ENCODE data around the gene ATG4A. TPM values are rescaled to one million over a fixed set of nuclear protein-coding genes. Genes with fewer than 3 reads are reported as not detected.

The ATG4A gene
- total and polyA plus RNA-seq, 2 donors (not counting 1 experiment from before 2014, with no cell fraction given): 13.5 to 13.8 TPM

DNA sequence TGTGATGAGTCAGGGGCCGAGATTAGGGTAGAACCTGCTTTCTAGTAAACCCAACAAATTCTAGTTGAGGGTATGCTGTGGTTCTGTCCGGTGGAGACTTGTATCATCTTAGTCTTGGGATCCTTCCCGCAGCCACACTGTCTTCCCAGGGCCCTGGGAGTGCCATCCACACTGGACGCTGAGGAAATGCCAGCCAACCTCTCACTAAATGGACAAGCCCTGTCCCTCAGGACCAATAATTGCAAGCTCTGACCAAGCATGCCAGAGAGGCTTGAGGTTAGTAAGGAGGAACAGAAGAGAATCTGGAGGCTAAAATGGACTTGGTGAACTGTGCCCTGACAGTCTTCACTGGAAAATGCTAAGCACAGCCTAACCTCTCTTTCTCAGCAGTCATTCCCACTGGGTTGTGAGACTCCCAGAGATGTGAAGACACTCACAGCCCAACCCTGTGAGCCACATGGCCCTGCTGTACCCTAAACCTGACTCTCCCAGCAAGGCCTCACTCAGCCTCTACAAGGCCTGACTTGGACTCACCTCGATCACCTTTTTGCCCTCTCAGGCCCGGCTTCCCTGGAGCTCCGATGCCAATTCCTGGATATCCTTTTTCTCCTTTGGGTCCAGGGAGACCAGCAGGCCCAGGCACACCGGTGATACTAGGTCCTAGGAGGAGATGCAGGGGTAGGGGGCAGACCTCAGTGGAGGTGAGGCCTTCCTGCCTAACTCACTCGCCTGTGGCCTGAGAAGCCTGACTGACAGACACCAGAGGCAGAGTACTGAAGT, 77.6 kb downstream of the ATG4A start:
- Histone ChIP-seq H4K20me1 (ENCODE audit: control insufficient read depth, extremely low read depth, insufficient read depth, low read length) (no peaks in the 10 kb centered on the region), H3K36me3 (ENCODE audit: control insufficient read depth, insufficient read depth, low read length) (no peaks in the 10 kb centered on the region), H3K9me3 (ENCODE audit: control insufficient read depth, insufficient read depth, low read depth, low read length) (no peaks in the 10 kb centered on the region), H3K4me2 (ENCODE audit: extremely low read depth, insufficient read depth, low read length) (no peak overlapping the region), H3K4me3 (replicated peaks in 1 of 4; ENCODE audit: control extremely low read depth in 1 of 4, insufficient read depth in 1 of 4, low read depth in 3 of 4, low read length in 4 of 4) (no peak overlapping the region), H3K4me1 (ENCODE audit: control insufficient read depth, extremely low read depth, insufficient read depth, low read length) (no peaks in the 10 kb centered on the region), H2AFZ (ENCODE audit: low read length) (no peak overlapping the region), H3K9ac (ENCODE audit: insufficient read depth, low read length) (no peak overlapping the region), H3K79me2 (ENCODE audit: control insufficient read depth, insufficient read depth, low read length) (no peaks in the 10 kb centered on the region), H3K27me3 (ENCODE audit: control insufficient read depth, insufficient read depth, low read length) (no peaks in the 10 kb centered on the region), H3K27ac (ENCODE audit: insufficient read depth, low read length) (no peak overlapping the region)
- no peak for DNase-seq (ENCODE audit: low read depth in 2 of 2)
- TF ChIP-seq EZH2 (IDR thresholded peaks at IDR 0.05; ENCODE audit: low read length, missing control alignments): no peak
- TF ChIP-seq, protein P1, sequence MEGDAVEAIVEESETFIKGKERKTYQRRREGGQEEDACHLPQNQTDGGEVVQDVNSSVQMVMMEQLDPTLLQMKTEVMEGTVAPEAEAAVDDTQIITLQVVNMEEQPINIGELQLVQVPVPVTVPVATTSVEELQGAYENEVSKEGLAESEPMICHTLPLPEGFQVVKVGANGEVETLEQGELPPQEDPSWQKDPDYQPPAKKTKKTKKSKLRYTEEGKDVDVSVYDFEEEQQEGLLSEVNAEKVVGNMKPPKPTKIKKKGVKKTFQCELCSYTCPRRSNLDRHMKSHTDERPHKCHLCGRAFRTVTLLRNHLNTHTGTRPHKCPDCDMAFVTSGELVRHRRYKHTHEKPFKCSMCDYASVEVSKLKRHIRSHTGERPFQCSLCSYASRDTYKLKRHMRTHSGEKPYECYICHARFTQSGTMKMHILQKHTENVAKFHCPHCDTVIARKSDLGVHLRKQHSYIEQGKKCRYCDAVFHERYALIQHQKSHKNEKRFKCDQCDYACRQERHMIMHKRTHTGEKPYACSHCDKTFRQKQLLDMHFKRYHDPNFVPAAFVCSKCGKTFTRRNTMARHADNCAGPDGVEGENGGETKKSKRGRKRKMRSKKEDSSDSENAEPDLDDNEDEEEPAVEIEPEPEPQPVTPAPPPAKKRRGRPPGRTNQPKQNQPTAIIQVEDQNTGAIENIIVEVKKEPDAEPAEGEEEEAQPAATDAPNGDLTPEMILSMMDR (conservative IDR thresholded peaks at IDR 0.05 in 1 of 2, IDR thresholded peaks at IDR 0.05 in 1 of 2; ENCODE audit: low read depth in 1 of 2, low read length in 2 of 2): no peak

DNA sequence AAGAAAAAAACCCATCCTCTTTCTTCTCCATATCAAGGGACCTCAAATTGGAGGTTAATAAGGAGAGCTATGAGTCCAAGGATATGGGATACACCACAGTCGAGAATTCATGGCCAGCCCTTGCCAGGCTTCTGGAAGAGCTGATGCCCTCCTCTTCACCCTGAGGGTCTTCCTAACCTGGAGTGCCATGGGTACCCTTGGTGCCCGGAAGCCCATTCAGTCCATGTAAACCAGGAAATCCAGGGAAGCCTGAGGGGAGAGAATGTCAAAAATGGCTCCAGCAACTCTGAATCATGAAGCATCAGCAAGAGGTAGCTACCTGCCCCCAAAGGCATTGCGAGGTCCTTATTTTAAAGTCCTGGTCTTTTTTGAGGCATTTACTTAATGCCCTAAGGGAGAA, 78.2 kb downstream of the ATG4A start:
- no peak for DNase-seq (ENCODE audit: low read depth in 2 of 2)
- TF ChIP-seq EZH2 (IDR thresholded peaks at IDR 0.05; ENCODE audit: low read length, missing control alignments): no peak
- TF ChIP-seq, protein P1 (conservative IDR thresholded peaks at IDR 0.05 in 1 of 2, IDR thresholded peaks at IDR 0.05 in 1 of 2; ENCODE audit: low read depth in 1 of 2, low read length in 2 of 2): no peak
- no peaks in the 10 kb centered on the region for H4K20me1 ChIP-seq (ENCODE audit: control insufficient read depth, extremely low read depth, insufficient read depth, low read length)

DNA sequence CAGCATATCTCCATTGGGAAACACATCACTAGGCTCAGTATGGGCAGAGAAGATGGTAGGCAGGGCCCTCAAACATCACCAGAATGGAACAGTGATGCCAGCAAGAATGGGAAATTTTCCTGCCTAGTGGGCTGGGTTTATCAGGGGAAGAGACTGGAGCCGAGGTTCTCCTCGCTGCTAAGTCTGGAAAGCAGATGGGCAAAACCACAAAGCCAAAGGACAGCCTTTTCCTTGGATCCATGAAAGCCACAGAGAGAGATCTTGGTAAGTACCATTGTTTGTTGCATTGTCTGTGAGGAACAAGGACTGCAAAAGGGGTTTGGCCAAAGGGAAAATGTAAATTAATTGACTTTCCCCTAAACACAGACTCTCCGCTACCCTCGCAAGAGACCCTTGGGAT, 80.1 kb downstream of the ATG4A start:
- no peaks in the 10 kb centered on the region for H3K9me3 ChIP-seq (ENCODE audit: control insufficient read depth, insufficient read depth, low read depth, low read length)
- H3K4me1 ChIP-seq (ENCODE audit: control insufficient read depth, extremely low read depth, insufficient read depth, low read length): no peaks in the 10 kb centered on the region
- no peak overlapping the region for H3K9ac ChIP-seq (ENCODE audit: insufficient read depth, low read length)
- no peak for TF ChIP-seq EZH2 (IDR thresholded peaks at IDR 0.05; ENCODE audit: low read length, missing control alignments)
- TF ChIP-seq, protein P1 (conservative IDR thresholded peaks at IDR 0.05 in 1 of 2, IDR thresholded peaks at IDR 0.05 in 1 of 2; ENCODE audit: low read depth in 1 of 2, low read length in 2 of 2): no peak
- H3K79me2 ChIP-seq (ENCODE audit: control insufficient read depth, insufficient read depth, low read length): no peaks in the 10 kb centered on the region
- H3K4me2 ChIP-seq (ENCODE audit: extremely low read depth, insufficient read depth, low read length): no peak overlapping the region
- H2AFZ ChIP-seq (ENCODE audit: low read length): no peak overlapping the region
- H3K27me3 ChIP-seq (ENCODE audit: control insufficient read depth, insufficient read depth, low read length): no peaks in the 10 kb centered on the region
- no peaks in the 10 kb centered on the region for H4K20me1 ChIP-seq (ENCODE audit: control insufficient read depth, extremely low read depth, insufficient read depth, low read length)
- no peaks in the 10 kb centered on the region for H3K36me3 ChIP-seq (ENCODE audit: control insufficient read depth, insufficient read depth, low read length)
- H3K4me3 ChIP-seq (replicated peaks in 1 of 4; ENCODE audit: control extremely low read depth in 1 of 4, insufficient read depth in 1 of 4, low read depth in 3 of 4, low read length in 4 of 4): no peak overlapping the region
- DNase-seq (ENCODE audit: low read depth in 2 of 2): no peak
- no peak overlapping the region for H3K27ac ChIP-seq (ENCODE audit: insufficient read depth, low read length)

More for the DNA sequence above, 78.2 kb downstream of the ATG4A start:
- H3K27ac ChIP-seq (ENCODE audit: insufficient read depth, low read length): no peak overlapping the region
- H3K27me3 ChIP-seq (ENCODE audit: control insufficient read depth, insufficient read depth, low read length): no peaks in the 10 kb centered on the region
- no peaks in the 10 kb centered on the region for H3K9me3 ChIP-seq (ENCODE audit: control insufficient read depth, insufficient read depth, low read depth, low read length)
- H3K79me2 ChIP-seq (ENCODE audit: control insufficient read depth, insufficient read depth, low read length): no peaks in the 10 kb centered on the region
- H3K4me1 ChIP-seq (ENCODE audit: control insufficient read depth, extremely low read depth, insufficient read depth, low read length): no peaks in the 10 kb centered on the region
- no peak overlapping the region for H3K9ac ChIP-seq (ENCODE audit: insufficient read depth, low read length)
- no peak overlapping the region for H3K4me2 ChIP-seq (ENCODE audit: extremely low read depth, insufficient read depth, low read length)
- no peak overlapping the region for H2AFZ ChIP-seq (ENCODE audit: low read length)
- H3K36me3 ChIP-seq (ENCODE audit: control insufficient read depth, insufficient read depth, low read length): no peaks in the 10 kb centered on the region
- no peak overlapping the region for H3K4me3 ChIP-seq (replicated peaks in 1 of 4; ENCODE audit: control extremely low read depth in 1 of 4, insufficient read depth in 1 of 4, low read depth in 3 of 4, low read length in 4 of 4)
